NT2/D1 (cell line): Measurements from ENCODE around the gene TRNAU1AP.
"Not testable (repeated sequence)": the region's sequence is repeated elsewhere in the genome, so short reads cannot be mapped to it uniquely, and the experiment has no call there.

Experiments
- SUZ12 ChIP-seq: IDR thresholded peaks from 2 replicates; pipeline ENCODE4 v1.6.1; 2011; ENCODE audit not compliant: insufficient read length, insufficient read depth; ENCODE audit errors: extremely low read depth
- YY1 ChIP-seq: IDR thresholded peaks from 2 replicates; pipeline ENCODE4 v1.6.1; 2011; ENCODE audit not compliant: insufficient read length, insufficient read depth
- ZNF274 ChIP-seq: IDR thresholded peaks from 2 replicates; pipeline ENCODE4 v1.6.1; 2011; ENCODE audit warnings: mild to moderate bottlenecking, low read depth, low read length

DNA sequence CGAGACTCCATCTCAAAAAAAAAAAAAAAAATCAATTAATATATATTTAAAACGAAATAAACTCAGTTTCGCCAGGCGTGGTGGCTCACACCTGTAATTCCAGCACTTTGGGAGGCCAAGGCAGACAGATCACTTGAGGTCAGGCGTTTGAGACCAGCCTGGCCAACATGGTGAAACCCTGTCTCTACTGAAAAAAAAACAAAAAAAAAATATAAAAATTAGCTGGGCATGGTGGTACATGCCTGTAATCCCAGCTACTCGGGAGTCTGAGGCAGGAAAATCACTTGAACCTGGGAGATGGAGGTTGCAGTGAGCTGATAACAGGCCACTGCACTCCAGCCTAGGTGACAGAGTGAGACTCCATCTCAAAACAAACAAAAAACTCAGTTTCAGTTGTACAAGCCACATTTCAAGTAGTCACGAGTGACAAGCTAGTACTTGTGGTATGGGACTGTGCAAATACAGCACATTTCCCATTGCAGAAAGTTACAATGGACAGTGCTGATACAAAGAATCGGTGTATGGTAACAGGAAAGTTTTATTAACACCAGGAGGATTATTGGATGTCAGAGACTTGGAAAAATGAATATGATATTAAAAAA, 11.4 kb upstream of the TRNAU1AP start:
- TF ChIP-seq ZNF274, YY1, SUZ12: not testable (repeated sequence)
